Measurements from ENCODE around the gene RPL37.

RPL37 gene

DNA sequence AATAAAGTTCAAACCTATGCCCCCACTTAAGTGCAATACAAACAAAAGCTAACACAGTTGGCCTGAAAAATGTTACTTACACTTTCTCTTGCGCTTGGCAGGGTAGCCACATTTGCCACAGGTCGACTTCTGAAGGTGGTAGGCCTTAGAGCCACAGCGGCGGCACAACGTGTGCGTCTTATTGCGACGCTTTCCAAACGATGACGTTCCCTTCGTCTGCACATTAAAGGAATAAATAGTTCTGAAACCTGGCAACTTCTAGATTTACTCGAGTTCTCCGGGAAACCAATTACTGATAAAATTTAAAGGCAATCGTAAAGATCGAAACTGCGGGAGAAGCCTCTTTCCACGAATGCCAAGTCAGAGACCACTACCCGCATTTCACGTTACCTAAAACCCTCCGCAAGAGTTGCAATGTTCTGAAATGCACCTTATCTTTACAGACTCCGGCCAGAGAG, 602 bp downstream of the RPL37 start:
- DNase-seq: peak in 1 of 2 donors; percentile 43
- Histone ChIP-seq H3K9ac (ENCODE audit: low read length) (peak overlapping the region; percentile 99), H2BK120ac (ENCODE audit: insufficient read depth, low read length, poor library complexity) (peak overlapping the region; percentile 34), H3K9me3 (ENCODE audit: insufficient read depth, low read depth, low read length) (no peaks in the 10 kb centered on the region), H3K27ac (ENCODE audit: low read depth, low read length) (peak overlapping the region; percentile 72), H4K91ac (ENCODE audit: low read depth, low read length) (peak overlapping the region; percentile 78), H3K27me3 (ENCODE audit: insufficient read depth, low read length) (no peaks in the 10 kb centered on the region), H3K4me1 (ENCODE audit: control insufficient read depth in 1 of 2, insufficient read depth in 2 of 2, low read length in 2 of 2) (peaks cover 2 to 3% of the 10 kb centered on the region in 2 experiments), H3K4me2 (ENCODE audit: low read length) (peak overlapping the region; percentile 96), H4K12ac (ENCODE audit: low read depth, low read length) (peak overlapping the region; percentile 61), H3K79me1 (ENCODE audit: low read length) (peaks cover 13% of the 10 kb centered on the region), H3K23ac (ENCODE audit: low read length) (no peak overlapping the region), H2AK5ac (ENCODE audit: low read length) (peak overlapping the region; percentile 82), H3K4me3 (ENCODE audit: low read depth, low read length) (peak overlapping the region; percentile 79), H3K36me3 (ENCODE audit: control insufficient read depth in 1 of 2, insufficient read depth in 2 of 2, low read length in 2 of 2) (peaks cover 17 to 39% of the 10 kb centered on the region in 2 experiments), H3K79me2 (ENCODE audit: control insufficient read depth, insufficient read depth, low read length, poor library complexity) (peaks cover 15% of the 10 kb centered on the region), H3K4ac (ENCODE audit: low read depth, low read length) (peak overlapping the region; percentile 98), H2AFZ (ENCODE audit: insufficient read depth, low read length, poor library complexity) (peak overlapping the region; percentile 42), H2BK12ac (ENCODE audit: low read length) (no peak overlapping the region), H3K18ac (ENCODE audit: low read length) (peak overlapping the region; percentile 63), H2BK5ac (ENCODE audit: low read depth, low read length, poor library complexity) (peak overlapping the region; percentile 78), H4K8ac (ENCODE audit: low read depth, low read length) (peak overlapping the region; percentile 93), H3K14ac (ENCODE audit: low read length) (peak overlapping the region; percentile 87)
- no CpG with 5 or more reads among the region's 21 CpGs for WGBS (ENCODE audit: extremely low coverage, insufficient coverage, insufficient read length)

DNA sequence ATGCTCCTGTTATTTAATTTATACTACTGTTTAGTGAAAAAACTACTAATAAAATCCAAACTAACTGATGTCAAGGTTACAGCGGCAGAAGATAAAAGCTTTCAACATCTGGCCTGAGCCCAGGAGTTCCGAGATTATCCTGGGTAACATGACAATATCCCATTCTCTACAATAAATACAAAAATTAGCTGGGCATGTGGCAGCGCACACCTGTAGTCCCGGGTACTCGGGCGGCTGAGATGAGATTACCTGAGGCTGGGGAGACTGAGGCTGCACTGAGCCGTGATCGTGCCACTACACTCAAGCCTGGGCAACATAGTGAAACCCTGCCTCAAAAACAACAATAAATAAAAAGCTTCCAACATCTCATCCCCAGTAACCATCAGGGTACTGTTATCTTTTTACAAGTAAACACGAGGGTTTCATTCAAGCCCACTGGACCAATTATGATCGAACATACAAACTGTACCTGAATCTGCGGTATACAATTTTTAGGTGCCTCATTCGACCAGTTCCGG, 1.3 kb downstream of the RPL37 start:
- no peaks in the 10 kb centered on the region for H3K27me3 ChIP-seq (ENCODE audit: insufficient read depth, low read length)
- H3K4ac ChIP-seq (ENCODE audit: low read depth, low read length): peak overlapping the region; percentile 98
- H3K36me3 ChIP-seq (ENCODE audit: control insufficient read depth in 1 of 2, insufficient read depth in 2 of 2, low read length in 2 of 2): peaks cover 17 to 44% of the 10 kb centered on the region in 2 experiments
- H3K9ac ChIP-seq (ENCODE audit: low read length): peak overlapping the region; percentile 99
- no CpG with 5 or more reads among the region's 13 CpGs for WGBS (ENCODE audit: extremely low coverage, insufficient coverage, insufficient read length)
- H2BK120ac ChIP-seq (ENCODE audit: insufficient read depth, low read length, poor library complexity): no peak overlapping the region
- H3K23ac ChIP-seq (ENCODE audit: low read length): no peak overlapping the region
- H3K79me1 ChIP-seq (ENCODE audit: low read length): peaks cover 13% of the 10 kb centered on the region
- peaks cover 2 to 3% of the 10 kb centered on the region in 2 experiments for H3K4me1 ChIP-seq (ENCODE audit: control insufficient read depth in 1 of 2, insufficient read depth in 2 of 2, low read length in 2 of 2)
- peaks cover 15% of the 10 kb centered on the region for H3K79me2 ChIP-seq (ENCODE audit: control insufficient read depth, insufficient read depth, low read length, poor library complexity)
- H2BK5ac ChIP-seq (ENCODE audit: low read depth, low read length, poor library complexity): no peak overlapping the region
- no peak for DNase-seq
- H2AFZ ChIP-seq (ENCODE audit: insufficient read depth, low read length, poor library complexity): no peak overlapping the region
- no peak overlapping the region for H2BK12ac ChIP-seq (ENCODE audit: low read length)
- peak overlapping the region; percentile 96 for H3K4me2 ChIP-seq (ENCODE audit: low read length)
- H3K18ac ChIP-seq (ENCODE audit: low read length): no peak overlapping the region
- peak overlapping the region; percentile 21 for H3K27ac ChIP-seq (ENCODE audit: low read depth, low read length)
- no peak overlapping the region for H4K8ac ChIP-seq (ENCODE audit: low read depth, low read length)
- no peak overlapping the region for H4K91ac ChIP-seq (ENCODE audit: low read depth, low read length)
- H3K14ac ChIP-seq (ENCODE audit: low read length): no peak overlapping the region
- H2AK5ac ChIP-seq (ENCODE audit: low read length): no peak overlapping the region
- H3K4me3 ChIP-seq (ENCODE audit: low read depth, low read length): peak overlapping the region; percentile 79
- H3K9me3 ChIP-seq (ENCODE audit: insufficient read depth, low read depth, low read length): no peaks in the 10 kb centered on the region
- H4K12ac ChIP-seq (ENCODE audit: low read depth, low read length): no peak overlapping the region

DNA sequence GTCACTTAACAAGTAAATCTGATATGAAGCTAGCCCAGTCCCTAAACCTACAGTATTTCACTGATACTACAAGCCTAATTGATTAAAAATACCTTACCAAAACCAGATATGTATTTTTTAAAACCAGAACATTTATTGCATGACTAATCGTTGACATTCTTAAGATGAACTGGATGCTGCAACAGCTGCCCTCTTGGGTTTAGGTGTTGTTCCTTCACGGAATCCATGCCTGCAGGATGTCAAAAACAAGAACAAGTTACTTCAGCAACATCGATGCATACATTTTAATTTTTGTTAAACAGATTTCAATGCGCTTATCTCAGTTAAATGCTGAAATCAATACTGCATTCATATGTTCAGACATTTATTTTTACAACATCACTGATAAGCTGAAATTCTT, 2.7 kb downstream of the RPL37 start:
- Histone ChIP-seq H3K9me3 (ENCODE audit: insufficient read depth, low read depth, low read length) (no peaks in the 10 kb centered on the region), H3K14ac (ENCODE audit: low read length) (no peak overlapping the region), H2AFZ (ENCODE audit: insufficient read depth, low read length, poor library complexity) (no peak overlapping the region), H3K79me2 (ENCODE audit: control insufficient read depth, insufficient read depth, low read length, poor library complexity) (peaks cover 15% of the 10 kb centered on the region), H3K36me3 (ENCODE audit: control insufficient read depth in 1 of 2, insufficient read depth in 2 of 2, low read length in 2 of 2) (peaks cover 20 to 53% of the 10 kb centered on the region in 2 experiments), H3K4ac (ENCODE audit: low read depth, low read length) (no peak overlapping the region), H3K9ac (ENCODE audit: low read length) (no peak overlapping the region), H3K27me3 (ENCODE audit: insufficient read depth, low read length) (no peaks in the 10 kb centered on the region), H3K4me2 (ENCODE audit: low read length) (no peak overlapping the region), H3K4me3 (ENCODE audit: low read depth, low read length) (no peak overlapping the region), H2BK120ac (ENCODE audit: insufficient read depth, low read length, poor library complexity) (no peak overlapping the region), H3K79me1 (ENCODE audit: low read length) (peaks cover 13% of the 10 kb centered on the region), H3K4me1 (ENCODE audit: control insufficient read depth in 1 of 2, insufficient read depth in 2 of 2, low read length in 2 of 2) (peaks cover 2 to 3% of the 10 kb centered on the region in 2 experiments), H2AK5ac (ENCODE audit: low read length) (no peak overlapping the region), H4K91ac (ENCODE audit: low read depth, low read length) (no peak overlapping the region), H4K8ac (ENCODE audit: low read depth, low read length) (no peak overlapping the region), H2BK12ac (ENCODE audit: low read length) (no peak overlapping the region), H2BK5ac (ENCODE audit: low read depth, low read length, poor library complexity) (no peak overlapping the region), H3K18ac (ENCODE audit: low read length) (no peak overlapping the region), H3K23ac (ENCODE audit: low read length) (no peak overlapping the region), H4K12ac (ENCODE audit: low read depth, low read length) (no peak overlapping the region), H3K27ac (ENCODE audit: low read depth, low read length) (no peak overlapping the region)
- DNase-seq: peak in 1 of 2 donors; percentile 17
- no CpG with 5 or more reads among the region's 4 CpGs for WGBS (ENCODE audit: extremely low coverage, insufficient coverage, insufficient read length)

DNA sequence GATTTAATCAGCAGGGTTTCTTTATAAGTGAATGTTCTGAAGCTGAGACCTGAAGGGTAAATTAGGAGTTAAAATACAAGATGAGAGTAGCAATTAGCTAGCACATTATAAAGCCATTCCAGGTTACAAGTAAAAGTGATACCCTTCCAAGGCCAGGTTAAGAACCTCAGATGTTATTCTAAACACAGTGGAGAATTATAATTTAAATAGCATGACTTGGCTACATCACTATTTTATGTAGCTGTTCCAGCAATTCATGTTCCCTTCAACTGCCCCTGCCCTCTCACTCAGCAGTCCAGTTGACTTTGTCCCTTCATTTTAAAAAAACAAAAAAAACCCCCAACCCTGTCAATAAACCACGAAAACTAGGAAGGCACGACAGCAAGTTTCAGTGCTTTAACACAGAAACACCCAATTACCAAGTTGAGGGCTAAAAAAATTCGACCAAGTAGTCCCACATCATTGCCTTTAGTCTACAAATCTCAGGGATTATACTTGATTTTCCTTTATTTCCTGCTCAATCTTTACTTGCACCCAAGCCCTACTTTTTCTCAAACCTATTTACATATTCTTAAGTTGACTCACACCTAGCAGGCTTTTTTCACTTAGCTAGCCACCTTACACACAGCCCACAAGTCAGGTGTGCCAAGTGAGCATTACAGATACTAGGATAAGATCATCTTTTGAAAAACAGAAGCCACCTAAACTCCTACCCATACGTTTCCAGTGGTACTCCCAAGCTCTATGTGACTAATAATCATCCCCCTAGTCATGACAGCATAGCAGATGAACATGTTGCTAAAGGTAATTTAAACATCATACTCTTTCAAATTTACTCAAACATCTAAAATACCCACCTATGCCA, 3.4 kb downstream of the RPL37 start:
- Histone ChIP-seq H2BK12ac (ENCODE audit: low read length) (no peak overlapping the region), H3K9me3 (ENCODE audit: insufficient read depth, low read depth, low read length) (no peaks in the 10 kb centered on the region), H3K23ac (ENCODE audit: low read length) (no peak overlapping the region), H4K12ac (ENCODE audit: low read depth, low read length) (no peak overlapping the region), H4K8ac (ENCODE audit: low read depth, low read length) (no peak overlapping the region), H3K14ac (ENCODE audit: low read length) (no peak overlapping the region), H3K4me1 (ENCODE audit: control insufficient read depth in 1 of 2, insufficient read depth in 2 of 2, low read length in 2 of 2) (peaks cover 2 to 3% of the 10 kb centered on the region in 2 experiments), H2BK120ac (ENCODE audit: insufficient read depth, low read length, poor library complexity) (no peak overlapping the region), H3K79me1 (ENCODE audit: low read length) (peaks cover 13% of the 10 kb centered on the region), H3K79me2 (ENCODE audit: control insufficient read depth, insufficient read depth, low read length, poor library complexity) (peaks cover 15% of the 10 kb centered on the region), H4K91ac (ENCODE audit: low read depth, low read length) (no peak overlapping the region), H3K4ac (ENCODE audit: low read depth, low read length) (no peak overlapping the region), H2AFZ (ENCODE audit: insufficient read depth, low read length, poor library complexity) (no peak overlapping the region), H3K4me3 (ENCODE audit: low read depth, low read length) (no peak overlapping the region), H3K9ac (ENCODE audit: low read length) (no peak overlapping the region), H3K4me2 (ENCODE audit: low read length) (no peak overlapping the region), H2BK5ac (ENCODE audit: low read depth, low read length, poor library complexity) (no peak overlapping the region), H3K27me3 (ENCODE audit: insufficient read depth, low read length) (no peaks in the 10 kb centered on the region), H3K18ac (ENCODE audit: low read length) (no peak overlapping the region), H3K36me3 (ENCODE audit: control insufficient read depth in 1 of 2, insufficient read depth in 2 of 2, low read length in 2 of 2) (peaks cover 22 to 61% of the 10 kb centered on the region in 2 experiments), H2AK5ac (ENCODE audit: low read length) (no peak overlapping the region), H3K27ac (ENCODE audit: low read depth, low read length) (no peak overlapping the region)
- DNase-seq: peak in 1 of 2 donors; percentile 2
- WGBS (ENCODE audit: extremely low coverage, insufficient coverage, insufficient read length): no CpG with 5 or more reads among the region's 4 CpGs
